Trophoblast cell (in vitro differentiated cells and primary cell): Measurements from ENCODE around the gene ATP7B.

Experiments used
- DNase-seq, 2 donors: peaks; one replicate each; pipeline ENCODE4 v3.0.0-alpha.2; 2016
- H2AFZ ChIP-seq: 2 replicates; pipeline ENCODE4 v1.6.1; 2013; ENCODE audit warnings: low read length, moderate library complexity, mild to moderate bottlenecking; ENCODE audit not compliant: insufficient read depth, poor library complexity
- H2AK5ac ChIP-seq: 2 replicates; pipeline ENCODE4 v1.6.1; 2013; ENCODE audit warnings: mild to moderate bottlenecking, low read length
- H2BK120ac ChIP-seq: 2 replicates; pipeline ENCODE4 v1.6.1; 2013; ENCODE audit warnings: low read length, mild to moderate bottlenecking, moderate library complexity; ENCODE audit not compliant: insufficient read depth, poor library complexity
- H2BK12ac ChIP-seq: 2 replicates; pipeline ENCODE4 v1.6.1; 2013; ENCODE audit warnings: mild to moderate bottlenecking, low read length, moderate library complexity
- H2BK5ac ChIP-seq: 2 replicates; pipeline ENCODE4 v1.6.1; 2013; ENCODE audit warnings: low read length, low read depth, moderate library complexity, mild to moderate bottlenecking; ENCODE audit not compliant: poor library complexity
- H3K14ac ChIP-seq: 2 replicates; pipeline ENCODE4 v1.6.1; 2013; ENCODE audit warnings: mild to moderate bottlenecking, low read length
- H3K18ac ChIP-seq: 2 replicates; pipeline ENCODE4 v1.6.1; 2013; ENCODE audit warnings: mild to moderate bottlenecking, low read length
- H3K23ac ChIP-seq: 2 replicates; pipeline ENCODE4 v1.6.1; 2013; ENCODE audit warnings: low read length
- H3K27ac ChIP-seq: 2 replicates; pipeline ENCODE4 v1.5.1; 2013; ENCODE audit warnings: low read depth, mild to moderate bottlenecking, inconsistent platforms, low read length, moderate library complexity
- H3K27me3 ChIP-seq: 2 replicates; pipeline ENCODE4 v1.6.1; 2013; ENCODE audit warnings: inconsistent platforms, mild to moderate bottlenecking, low read length, moderate library complexity; ENCODE audit not compliant: insufficient read depth
- H3K36me3 ChIP-seq, 2 experiments: 1 replicate in 1 of 2; 2 replicates in 1 of 2; pipeline ENCODE4 v1.6.1; 2013; ENCODE audit warnings: low read length in 2 of 2, mild to moderate bottlenecking in 2 of 2, moderate library complexity in 1 of 2; ENCODE audit not compliant: insufficient read depth in 2 of 2, control insufficient read depth in 1 of 2
- H3K4ac ChIP-seq: 2 replicates; pipeline ENCODE4 v1.6.1; 2013; ENCODE audit warnings: low read depth, mild to moderate bottlenecking, low read length, moderate library complexity
- H3K4me1 ChIP-seq, 2 experiments: 1 replicate in 1 of 2; 2 replicates in 1 of 2; pipeline ENCODE4 v1.6.1; 2013; ENCODE audit warnings: low read length in 2 of 2, mild to moderate bottlenecking in 2 of 2, moderate library complexity in 1 of 2; ENCODE audit not compliant: insufficient read depth in 2 of 2, control insufficient read depth in 1 of 2
- H3K4me2 ChIP-seq: 2 replicates; pipeline ENCODE4 v1.6.1; 2013; ENCODE audit warnings: inconsistent platforms, mild to moderate bottlenecking, low read length, moderate library complexity
- H3K4me3 ChIP-seq: 2 replicates; pipeline ENCODE4 v1.5.1; 2013; ENCODE audit warnings: mild to moderate bottlenecking, low read depth, low read length, inconsistent platforms
- H3K79me1 ChIP-seq: one replicate; pipeline ENCODE4 v1.6.1; 2013; ENCODE audit warnings: low read length
- H3K79me2 ChIP-seq: 2 replicates; pipeline ENCODE4 v1.6.1; 2013; ENCODE audit warnings: low read length, mild to moderate bottlenecking; ENCODE audit not compliant: control insufficient read depth, insufficient read depth, poor library complexity
- H3K9ac ChIP-seq: 2 replicates; pipeline ENCODE4 v1.6.1; 2013; ENCODE audit warnings: mild to moderate bottlenecking, low read length
- H3K9me3 ChIP-seq: 2 replicates; pipeline ENCODE4 v1.6.1; 2013; ENCODE audit warnings: low read depth, mild to moderate bottlenecking, control low read depth, inconsistent platforms, low read length; ENCODE audit not compliant: insufficient read depth
- H4K12ac ChIP-seq: 2 replicates; pipeline ENCODE4 v1.6.1; 2013; ENCODE audit warnings: low read depth, mild to moderate bottlenecking, low read length, moderate library complexity
- H4K8ac ChIP-seq: 2 replicates; pipeline ENCODE4 v1.6.1; 2013; ENCODE audit warnings: low read depth, mild to moderate bottlenecking, low read length, moderate library complexity
- H4K91ac ChIP-seq: one replicate; pipeline ENCODE4 v1.6.1; 2013; ENCODE audit warnings: low read depth, mild to moderate bottlenecking, low read length, moderate library complexity
- WGBS: extraction: QIAGEN DNeasy Blood & Tissue Kit; methylation state at CpG from one replicate; pipeline ENCODE4 v1.1.7; 2013; ENCODE audit warnings: missing lambda C conversion rate; ENCODE audit not compliant: insufficient read length, insufficient coverage; ENCODE audit errors: extremely low coverage; 5-methylcytosine and 5-hydroxymethylcytosine counted together

Gene ATP7B

GRCh38 chr13:51966186-51966585 lies 45.1 kb downstream of the ATP7B start:
- H3K4me1 ChIP-seq = no peaks in the 10 kb centered on the region
- no peak overlapping the region for H3K23ac ChIP-seq
- no peaks in the 10 kb centered on the region for H3K79me2 ChIP-seq
- no peak overlapping the region for H3K14ac ChIP-seq
- WGBS = no CpG with 5 or more reads among the region's 10 CpGs
- H3K27ac ChIP-seq = no peak overlapping the region
- H3K18ac ChIP-seq = no peak overlapping the region
- no peak overlapping the region for H2BK5ac ChIP-seq
- no peak overlapping the region for H3K4ac ChIP-seq
- no peak overlapping the region for H3K9ac ChIP-seq
- H3K79me1 ChIP-seq = no peaks in the 10 kb centered on the region
- H3K4me3 ChIP-seq = no peak overlapping the region
- no peaks in the 10 kb centered on the region for H3K27me3 ChIP-seq
- no peak overlapping the region for H2AK5ac ChIP-seq
- no peak overlapping the region for H4K91ac ChIP-seq
- H3K4me2 ChIP-seq = no peak overlapping the region
- no peak overlapping the region for H4K8ac ChIP-seq
- no peak overlapping the region for H2AFZ ChIP-seq
- no peak overlapping the region for H4K12ac ChIP-seq
- H2BK12ac ChIP-seq = no peak overlapping the region
- DNase-seq = no peak
- H3K9me3 ChIP-seq = no peaks in the 10 kb centered on the region
- no peak overlapping the region for H2BK120ac ChIP-seq
- peaks cover 0 to 3% of the 10 kb centered on the region in 2 experiments for H3K36me3 ChIP-seq

GRCh38 chr13:51961493-51962403 lies 49.5 kb downstream of the ATP7B start:
- Histone ChIP-seq H4K91ac (no peak overlapping the region), H2BK120ac (no peak overlapping the region), H3K79me1 (no peaks in the 10 kb centered on the region), H3K4me1 (no peaks in the 10 kb centered on the region), H2AFZ (no peak overlapping the region), H3K23ac (no peak overlapping the region), H2BK5ac (no peak overlapping the region), H3K4ac (no peak overlapping the region), H3K14ac (no peak overlapping the region), H3K9me3 (no peaks in the 10 kb centered on the region), H4K8ac (no peak overlapping the region), H3K27me3 (no peaks in the 10 kb centered on the region), H4K12ac (no peak overlapping the region), H3K36me3 (peaks cover 2% of the 10 kb centered on the region in 2 experiments), H3K4me2 (no peak overlapping the region), H3K27ac (no peak overlapping the region), H3K9ac (no peak overlapping the region), H3K79me2 (no peaks in the 10 kb centered on the region), H2BK12ac (no peak overlapping the region), H3K4me3 (no peak overlapping the region), H3K18ac (no peak overlapping the region), H2AK5ac (no peak overlapping the region)
- no peak for DNase-seq
- WGBS = no CpG with 5 or more reads among the region's 5 CpGs

DNA sequence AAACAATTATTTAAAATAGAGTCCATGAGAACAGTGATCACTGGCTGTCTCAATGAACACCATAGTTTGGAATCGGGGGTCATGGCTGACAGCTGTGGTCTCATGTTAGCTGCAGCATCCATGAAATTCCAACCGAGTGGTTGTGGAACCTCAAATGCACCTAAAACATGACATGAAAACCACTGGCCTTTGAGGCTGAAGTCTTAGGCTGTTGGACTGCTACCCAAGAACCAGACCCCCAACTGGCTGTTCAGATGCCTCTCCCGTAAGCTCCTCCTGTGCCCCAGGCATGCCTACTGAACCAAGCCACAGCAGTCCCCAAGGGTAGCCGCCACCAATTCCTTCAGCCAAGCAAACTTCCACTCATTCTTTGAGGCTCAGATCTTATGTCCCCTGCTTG lies 50.5 kb downstream of the ATP7B start:
- Histone ChIP-seq H2AK5ac (no peak overlapping the region), H3K79me2 (no peaks in the 10 kb centered on the region), H3K36me3 (peaks cover 7 to 9% of the 10 kb centered on the region in 2 experiments), H4K91ac (no peak overlapping the region), H3K18ac (no peak overlapping the region), H3K27ac (no peak overlapping the region), H3K23ac (no peak overlapping the region), H3K4me2 (no peak overlapping the region), H3K4me3 (no peak overlapping the region), H2BK120ac (no peak overlapping the region), H3K9me3 (no peaks in the 10 kb centered on the region), H4K8ac (no peak overlapping the region), H2BK12ac (no peak overlapping the region), H3K27me3 (no peaks in the 10 kb centered on the region), H3K4me1 (no peaks in the 10 kb centered on the region), H3K14ac (no peak overlapping the region), H3K9ac (no peak overlapping the region), H3K4ac (no peak overlapping the region), H4K12ac (no peak overlapping the region), H3K79me1 (no peaks in the 10 kb centered on the region), H2BK5ac (no peak overlapping the region), H2AFZ (no peak overlapping the region)
- no peak for DNase-seq
- WGBS = no CpG with 5 or more reads among the region's 4 CpGs

- Histone ChIP-seq H2BK120ac (no peak overlapping the region), H4K8ac (no peak overlapping the region), H3K79me1 (no peaks in the 10 kb centered on the region), H3K4me3 (no peak overlapping the region), H2AFZ (no peak overlapping the region), H4K91ac (no peak overlapping the region), H3K14ac (no peak overlapping the region), H4K12ac (no peak overlapping the region), H3K27me3 (no peaks in the 10 kb centered on the region), H2BK12ac (no peak overlapping the region), H3K9me3 (no peaks in the 10 kb centered on the region), H3K27ac (no peak overlapping the region), H3K4ac (no peak overlapping the region), H2AK5ac (no peak overlapping the region), H3K4me1 (no peaks in the 10 kb centered on the region), H3K4me2 (no peak overlapping the region), H3K18ac (no peak overlapping the region), H3K9ac (no peak overlapping the region), H2BK5ac (no peak overlapping the region), H3K79me2 (no peaks in the 10 kb centered on the region), H3K36me3 (peaks cover 11% of the 10 kb centered on the region in 2 experiments), H3K23ac (no peak overlapping the region)
- no peak for DNase-seq
- WGBS = no CpG with 5 or more reads among the region's 3 CpGs
Observed at GRCh38 chr13:51959773-51960172, 51.5 kb downstream of the ATP7B start.
